ENCODE data around the gene RAMACL.

RAMACL gene

GRCh38 chr6:166573511-166574216 lies 12.8 kb downstream of the RAMACL start:
- DNase-seq = peak; percentile 53

GRCh38 chr6:166572370-166573261 lies 13.9 kb downstream of the RAMACL start:
- DNase-seq = no peak

GRCh38 chr6:166570929-166571713 lies 15.4 kb downstream of the RAMACL start:
- DNase-seq = no peak

- no peak for DNase-seq
Observed at GRCh38 chr6:166569206-166569605, 17.3 kb downstream of the RAMACL start.

- no peak for DNase-seq
Observed at GRCh38 chr6:166567813-166568212, 18.7 kb downstream of the RAMACL start.

- no peak for DNase-seq
Observed at GRCh38 chr6:166567107-166567506, 19.4 kb downstream of the RAMACL start.

GRCh38 chr6:166566026-166567011 lies 20.2 kb downstream of the RAMACL start:
- DNase-seq = no peak

GRCh38 chr6:166565084-166565967 lies 21.2 kb downstream of the RAMACL start:
- DNase-seq = no peak

- no peak for DNase-seq
Observed at GRCh38 chr6:166563805-166564204, 22.7 kb downstream of the RAMACL start.

- no peak for DNase-seq
Observed at GRCh38 chr6:166563200-166563599, 23.3 kb downstream of the RAMACL start.

GRCh38 chr6:166562726-166563125 lies 23.8 kb downstream of the RAMACL start:
- no peak for DNase-seq

- no peak for DNase-seq
Observed at GRCh38 chr6:166561771-166562359, 24.6 kb downstream of the RAMACL start.

- DNase-seq = no peak
Observed at GRCh38 chr6:166560222-166560621, 26.3 kb downstream of the RAMACL start.

- DNase-seq = no peak
Observed at GRCh38 chr6:166559662-166560061, 26.8 kb downstream of the RAMACL start.

- DNase-seq = no peak
Observed at GRCh38 chr6:166559211-166559610, 27.3 kb downstream of the RAMACL start.

- no peak for DNase-seq
Observed at GRCh38 chr6:166558156-166559005, 28.1 kb downstream of the RAMACL start.

- DNase-seq = peak; percentile 70
Observed at GRCh38 chr6:166556863-166557322, 29.6 kb downstream of the RAMACL start.

- DNase-seq = no peak
Observed at GRCh38 chr6:166556336-166556735, 30.1 kb downstream of the RAMACL start.

- DNase-seq = no peak
Observed at GRCh38 chr6:166555086-166555485, 31.4 kb downstream of the RAMACL start.

All from inflammatory macrophage treated with lipopolysaccharide for 4 hours (primary cell).